AG04449 (cell line): ENCODE measurements around the gene RARRES1.

Experiments used
- CTCF ChIA-PET: fragments of 350-600 bp; formaldehyde crosslinking; extraction: SDS; loops from one replicate; lab custom pipeline; 2021; ENCODE audit warnings: antibody characterized with exemption; lab: Yijun Ruan, JAX
- POLR2A ChIA-PET: fragments of 400-600, 350-600 bp; formaldehyde crosslinking; extraction: SDS; loops from one replicate; lab custom pipeline; 2020; ENCODE audit warnings: antibody characterized with exemption, inconsistent platforms; lab: Yijun Ruan, JAX
- DNase-seq: peaks from one replicate; pipeline ENCODE4 v3.0.0-alpha.2; 2010; ENCODE audit warnings: low read depth, low spot score
- H3K4me3 ChIP-seq: 2 replicates; pipeline ENCODE4 v1.5.1; 2011; ENCODE audit warnings: low read depth, mild to moderate bottlenecking, control low read depth, low read length
- CTCF ChIP-seq: IDR thresholded peaks from one replicate; pipeline ENCODE4 v1.5.1; 2011; ENCODE audit warnings: mild to moderate bottlenecking, moderate library complexity, low read length, control low read depth, inconsistent platforms; ENCODE audit not compliant: insufficient read depth; ENCODE audit errors: missing control alignments

The RARRES1 gene

GRCh38 chr3:158771982-158772381, 39.7 kb upstream of the RARRES1 start:
- no peak for DNase-seq
- ChIA-PET CTCF (interaction anchor here (0.8 to 3.1 kb wide), 5 partner anchors 8 to 113 kb away, joined by 3 to 13 read pairs (median 5); no protein-coding TSS in a partner anchor), POLR2A (no interaction called here)
- H3K4me3 ChIP-seq = no peak overlapping the region
- no peak for TF ChIP-seq CTCF

- TF ChIP-seq CTCF = no peak
- no peak for DNase-seq
- H3K4me3 ChIP-seq = no peak overlapping the region
- POLR2A ChIA-PET = no interaction called here
- CTCF ChIA-PET = interaction anchor here (0.8 to 3.1 kb wide), 5 partner anchors 9 to 112 kb away, joined by 3 to 13 read pairs (median 5); no protein-coding TSS in a partner anchor
These were observed 39.3 kb upstream of the RARRES1 start for GRCh38 chr3:158771577-158771976.

- DNase-seq = no peak
- no peak overlapping the region for H3K4me3 ChIP-seq
- TF ChIP-seq CTCF = no peak
- CTCF ChIA-PET = interaction anchor here (0.8 to 3.1 kb wide), 5 partner anchors 9 to 112 kb away, joined by 3 to 13 read pairs (median 5); no protein-coding TSS in a partner anchor
- POLR2A ChIA-PET = no interaction called here
These were observed 38.6 kb upstream of the RARRES1 start for GRCh38 chr3:158770741-158771350.

- DNase-seq = peak; percentile 42
- CTCF ChIA-PET = interaction anchor here (0.8 to 3.1 kb wide), 3 partner anchors 19 to 98 kb away, joined by 3 to 13 read pairs (median 4); partner anchors contain the start of gene LXN
- no peak overlapping the region for H3K4me3 ChIP-seq
- TF ChIP-seq CTCF = no peak
- POLR2A ChIA-PET = no interaction called here
These were observed 37.9 kb upstream of the RARRES1 start for GRCh38 chr3:158769952-158770740.

- CTCF ChIA-PET = interaction anchor here (0.8 to 3.1 kb wide), 3 partner anchors 20 to 97 kb away, joined by 3 to 13 read pairs (median 4); partner anchors contain the start of gene LXN
- TF ChIP-seq CTCF = no peak
- no peak overlapping the region for H3K4me3 ChIP-seq
- POLR2A ChIA-PET = no interaction called here
- no peak for DNase-seq
These were observed 37.3 kb upstream of the RARRES1 start for GRCh38 chr3:158769549-158769948.
